NOMO-1 treated with DMSO at 0.1 percent for 48 hours (cell line): ENCODE results near the gene CCNK.
A peak's percentile ranks its signal among the peaks of the same experiment; 100 is the strongest.

Experiments
- DNase-seq: peaks from one replicate; lab custom pipeline; 2025; ENCODE audit not compliant: unreplicated experiment; lab: John Stamatoyannopoulos, UW

CCNK gene

DNA sequence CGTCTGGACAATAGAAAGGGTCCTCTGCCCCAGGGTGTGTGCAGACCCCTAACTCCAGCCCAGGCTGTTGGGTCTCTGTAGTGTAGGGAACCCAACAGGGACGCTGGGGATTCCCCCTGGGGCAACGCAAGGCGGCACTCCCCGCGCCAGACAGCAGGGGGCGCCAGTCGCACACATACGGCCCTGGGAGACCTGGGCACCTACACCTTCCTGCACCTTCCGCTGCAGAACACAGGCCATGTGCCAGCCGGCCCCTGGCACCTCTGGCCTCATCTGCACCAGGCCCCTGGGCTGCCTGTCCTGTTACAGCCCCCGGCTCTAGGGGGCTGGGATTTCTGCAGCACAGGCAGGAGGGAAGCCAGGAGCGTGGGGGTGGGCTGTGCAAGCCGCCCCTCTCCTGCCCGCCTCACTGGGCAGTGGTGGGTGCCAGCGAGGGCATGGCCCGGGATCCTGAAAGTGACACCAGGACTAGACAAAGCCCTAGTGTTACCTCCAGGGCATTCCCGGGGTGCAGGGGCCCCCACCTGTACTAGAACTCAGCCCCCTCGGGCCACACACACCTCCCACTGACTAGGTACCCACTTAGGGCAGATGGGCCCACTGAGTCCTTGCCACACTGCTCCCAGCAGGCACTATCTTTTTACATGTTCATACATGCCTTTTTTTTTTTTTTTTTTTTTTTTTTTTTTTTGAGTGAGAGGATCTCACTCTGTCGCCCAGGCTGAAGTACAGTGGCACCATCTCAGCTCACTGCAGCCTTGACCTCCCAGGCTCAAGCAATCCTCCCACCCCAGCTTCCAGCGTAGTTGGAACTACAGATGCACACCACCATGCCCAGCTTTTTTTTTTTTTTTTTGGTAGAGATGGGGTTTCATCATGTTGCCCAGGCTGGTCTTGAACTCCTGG is 37.5 kb downstream of the CCNK start:
- DNase-seq: peak; percentile 39

DNA sequence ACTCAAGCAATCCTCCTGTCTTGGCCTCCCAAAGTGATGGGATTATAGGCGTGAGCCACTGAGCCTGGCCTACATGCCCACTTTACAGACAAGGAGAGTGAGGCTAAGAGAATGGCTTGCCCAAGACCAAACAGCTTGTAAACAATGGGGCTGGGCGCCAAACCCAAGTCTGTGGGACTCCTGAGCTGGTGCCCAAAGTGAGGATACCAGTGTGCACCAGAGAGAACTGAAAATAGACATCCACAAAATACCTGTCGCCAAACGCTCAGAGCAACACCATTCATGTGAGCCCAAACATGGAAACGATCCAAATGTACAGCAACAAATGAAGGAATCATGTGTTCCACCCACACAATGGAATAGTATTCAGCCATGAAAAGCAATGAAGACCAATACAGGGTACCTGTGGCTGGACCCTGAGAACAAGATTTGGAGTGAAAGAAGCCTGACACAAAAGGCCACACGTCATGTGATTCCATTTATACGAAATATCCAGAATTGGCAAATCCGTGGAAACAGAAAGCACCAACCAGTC is 38.2 kb downstream of the CCNK start:
- DNase-seq: no peak

DNA sequence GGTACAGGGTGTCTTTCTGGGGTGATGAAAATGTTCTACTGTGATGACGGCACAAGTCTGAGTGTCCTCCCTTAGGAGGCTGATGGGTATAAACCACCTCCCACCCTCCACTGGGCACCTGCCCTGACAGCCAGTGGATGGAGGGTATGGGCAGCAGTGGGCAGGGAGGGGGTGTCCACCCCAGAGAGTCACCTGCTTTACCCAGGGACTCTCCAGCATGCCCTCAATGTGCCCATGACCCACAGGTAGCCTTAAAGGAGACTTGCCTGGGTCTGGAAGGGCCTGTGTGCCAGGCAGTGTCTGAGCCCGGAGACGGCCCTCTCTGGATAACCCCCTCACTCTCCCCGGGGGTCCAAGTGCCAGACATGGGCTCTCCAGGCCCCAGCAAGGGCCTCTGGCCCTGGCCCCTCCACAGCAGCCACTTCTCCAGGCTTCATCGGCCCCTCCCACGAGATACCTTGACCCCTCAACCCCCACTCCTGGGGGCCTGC is 38.8 kb downstream of the CCNK start:
- no peak for DNase-seq

DNA sequence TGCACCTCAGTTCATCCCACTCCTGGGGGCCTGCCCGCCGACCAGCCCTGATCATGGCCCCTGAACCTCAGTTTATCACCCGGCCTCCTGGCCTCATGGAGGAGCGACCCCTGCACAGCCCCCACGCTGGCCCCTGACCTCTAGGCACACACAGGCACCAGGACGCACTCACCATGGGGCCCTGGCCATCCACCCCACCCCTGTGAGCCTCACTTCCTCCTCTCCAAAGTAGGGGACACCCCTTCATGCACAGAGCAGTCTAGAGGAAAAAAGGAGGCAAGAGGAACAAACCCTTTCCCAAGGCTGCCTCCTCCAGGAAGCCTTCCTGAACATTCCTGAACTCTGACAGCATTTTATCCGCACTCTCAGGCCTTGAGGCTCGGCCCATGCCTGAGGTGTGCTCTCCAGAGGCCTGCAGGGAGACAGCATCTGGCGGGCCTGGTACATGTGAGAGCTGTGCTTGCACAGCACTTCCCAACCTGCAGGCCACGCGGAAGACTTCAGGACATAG is 39.4 kb downstream of the CCNK start:
- DNase-seq: no peak

DNA sequence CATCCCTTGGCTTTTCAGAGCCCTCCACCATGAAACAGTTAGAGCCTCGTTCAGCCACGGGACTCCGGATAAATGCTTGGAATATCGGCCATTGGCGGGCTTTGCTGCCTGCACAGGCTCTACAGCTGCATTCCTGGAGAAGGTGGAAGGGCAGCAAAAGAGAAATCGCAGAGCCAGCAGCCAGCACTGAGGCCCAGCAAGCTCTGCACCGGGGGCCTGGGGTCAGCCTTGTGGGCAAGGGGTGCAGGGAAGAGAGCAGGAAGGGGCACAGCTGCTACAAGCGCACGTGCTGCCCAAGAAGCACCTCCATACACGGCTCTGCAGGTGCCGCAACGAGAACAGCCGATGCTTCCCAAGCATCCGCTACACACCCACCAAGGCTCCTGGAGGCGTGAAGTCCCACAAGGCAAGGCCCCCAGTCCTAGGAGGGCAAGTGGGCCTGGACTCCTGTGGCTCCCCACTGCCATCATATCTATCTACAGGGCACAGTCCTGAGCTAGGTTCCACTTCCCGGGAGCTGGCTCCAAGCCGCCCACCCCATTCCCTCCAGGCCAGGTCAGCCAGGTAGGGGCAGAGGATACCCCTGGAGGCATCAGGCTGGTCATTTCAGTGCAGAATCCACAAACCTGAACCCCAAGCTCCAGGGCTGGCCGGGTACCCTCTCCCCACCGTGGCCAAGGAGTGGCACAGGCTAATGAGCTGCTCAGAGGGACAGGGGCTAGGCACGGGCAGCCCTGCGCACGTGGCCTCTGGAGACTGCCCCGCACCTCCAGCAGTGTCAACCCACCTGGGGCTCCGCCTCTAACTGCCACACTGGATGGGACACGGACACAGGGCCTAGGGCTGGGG is 40.2 kb downstream of the CCNK start:
- no peak for DNase-seq

DNA sequence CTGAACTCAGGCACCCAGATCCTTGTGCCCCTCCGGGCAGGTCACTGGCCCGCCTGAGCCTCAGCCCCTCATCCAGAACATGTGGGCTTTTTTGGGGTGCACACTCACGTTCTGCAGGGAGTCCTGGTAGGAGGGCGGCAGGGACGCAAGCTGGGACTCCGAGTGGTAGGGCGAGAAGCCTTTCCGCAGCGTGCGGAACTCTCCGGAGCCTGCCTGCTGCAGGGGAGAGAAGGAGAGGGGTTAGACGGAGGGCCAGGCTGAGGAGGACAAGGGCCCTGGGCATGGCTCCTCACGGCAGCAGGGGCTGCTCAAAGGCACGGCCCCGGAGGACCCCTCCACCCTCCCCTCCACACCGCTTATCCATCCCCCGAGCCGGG is 40.8 kb downstream of the CCNK start:
- no peak for DNase-seq

DNA sequence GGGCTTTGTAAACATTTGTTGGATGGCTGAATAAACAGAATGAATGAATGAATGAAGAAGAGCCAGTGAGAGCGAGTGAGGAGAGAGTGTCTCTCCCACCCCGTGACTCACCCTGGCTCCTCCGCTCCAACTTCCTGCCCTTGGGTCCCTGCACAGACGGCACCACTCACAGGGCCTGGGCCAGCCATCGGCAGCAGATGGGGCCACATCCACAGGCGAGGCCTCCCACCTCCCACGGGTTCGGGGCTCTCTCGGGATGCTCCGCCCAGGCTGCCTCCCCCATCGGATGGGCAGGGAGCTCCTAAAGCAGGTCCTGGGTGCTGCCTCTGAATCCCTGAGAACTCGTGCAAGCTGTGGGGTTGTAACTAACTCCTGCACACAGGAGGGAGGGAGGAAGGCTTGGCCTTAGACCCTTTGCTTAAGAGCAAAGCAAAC is 41.3 kb downstream of the CCNK start:
- no peak for DNase-seq

DNA sequence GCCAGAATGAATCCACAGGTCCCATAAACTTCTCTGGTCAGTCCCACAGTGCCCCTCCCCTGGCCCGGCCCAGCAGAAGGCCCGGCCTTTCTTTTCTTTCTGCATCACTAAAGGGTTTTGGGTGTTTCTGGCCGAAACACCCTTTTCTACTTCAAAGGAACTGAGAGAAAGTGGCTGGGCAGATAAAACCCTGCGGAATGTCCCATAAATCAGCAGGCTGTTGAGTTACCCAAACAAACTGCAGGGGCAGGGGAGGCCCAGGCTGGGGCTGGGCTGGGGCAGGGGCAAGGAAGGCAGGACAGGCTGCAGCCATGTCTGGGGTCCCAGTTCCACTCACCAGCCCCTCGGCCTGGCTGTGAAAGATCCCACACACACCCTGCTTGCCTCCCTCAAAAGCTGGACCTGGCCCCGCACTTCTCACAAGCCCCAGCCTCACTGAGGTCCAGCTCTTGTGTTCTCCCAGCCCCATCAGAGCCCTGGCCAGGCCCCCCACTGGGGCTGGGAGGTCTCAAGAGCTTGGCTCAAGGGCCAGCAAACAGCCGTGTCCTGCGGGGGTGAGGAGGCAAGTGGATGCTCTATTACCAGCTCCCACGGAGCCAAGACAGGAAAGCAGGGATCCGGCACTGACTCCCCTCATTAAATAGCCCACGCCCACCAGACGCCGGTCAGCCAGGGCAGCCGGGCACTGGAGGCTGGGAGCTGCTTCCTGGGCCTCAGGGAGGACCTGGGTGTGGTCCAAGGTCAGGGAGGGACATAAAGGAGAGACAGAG is 41.9 kb downstream of the CCNK start:
- DNase-seq: no peak

DNA sequence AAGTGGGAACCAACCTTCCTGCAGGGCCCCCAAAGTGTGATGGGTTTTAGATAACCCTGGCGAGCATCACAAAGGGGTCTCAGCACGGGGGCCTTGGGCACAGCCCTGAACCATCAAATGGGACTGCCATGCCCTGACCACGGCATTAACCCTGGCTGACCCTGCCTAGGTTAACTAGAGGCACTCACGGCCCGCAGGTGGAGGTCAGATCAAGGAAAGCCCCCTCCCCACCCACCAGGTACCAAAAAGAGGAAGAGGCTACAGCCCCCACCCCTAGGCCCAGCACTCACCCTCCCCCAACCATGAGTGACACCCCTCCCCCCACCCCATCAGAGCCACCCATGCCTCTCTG is 42.5 kb downstream of the CCNK start:
- DNase-seq: no peak

DNA sequence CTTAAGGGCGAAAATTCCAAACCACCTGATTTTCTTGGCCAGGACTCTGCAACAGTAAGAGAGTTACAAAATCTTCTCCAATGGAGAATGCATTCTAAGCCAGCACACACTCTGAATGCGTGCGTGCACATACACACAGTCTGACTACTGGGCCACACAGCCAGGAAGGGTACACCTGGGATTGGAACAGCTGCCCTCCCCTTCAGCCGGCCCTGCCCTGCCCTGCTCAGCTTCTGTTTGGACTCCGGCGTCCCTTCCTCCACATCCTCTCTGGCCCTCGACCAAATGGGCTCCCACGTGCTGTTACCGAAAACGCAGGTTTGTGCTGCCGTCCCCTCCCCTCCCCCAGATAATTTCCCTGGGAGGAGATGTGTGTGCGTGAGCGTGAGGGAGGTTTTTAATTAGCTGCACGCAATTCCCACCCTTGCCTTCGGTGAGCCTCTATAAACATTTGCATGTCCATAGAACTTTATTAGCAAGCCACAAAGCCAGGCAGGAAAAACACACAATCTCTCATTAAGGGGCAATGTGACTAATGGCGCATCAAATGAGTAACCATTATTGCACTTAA is 43.0 kb downstream of the CCNK start:
- no peak for DNase-seq

DNA sequence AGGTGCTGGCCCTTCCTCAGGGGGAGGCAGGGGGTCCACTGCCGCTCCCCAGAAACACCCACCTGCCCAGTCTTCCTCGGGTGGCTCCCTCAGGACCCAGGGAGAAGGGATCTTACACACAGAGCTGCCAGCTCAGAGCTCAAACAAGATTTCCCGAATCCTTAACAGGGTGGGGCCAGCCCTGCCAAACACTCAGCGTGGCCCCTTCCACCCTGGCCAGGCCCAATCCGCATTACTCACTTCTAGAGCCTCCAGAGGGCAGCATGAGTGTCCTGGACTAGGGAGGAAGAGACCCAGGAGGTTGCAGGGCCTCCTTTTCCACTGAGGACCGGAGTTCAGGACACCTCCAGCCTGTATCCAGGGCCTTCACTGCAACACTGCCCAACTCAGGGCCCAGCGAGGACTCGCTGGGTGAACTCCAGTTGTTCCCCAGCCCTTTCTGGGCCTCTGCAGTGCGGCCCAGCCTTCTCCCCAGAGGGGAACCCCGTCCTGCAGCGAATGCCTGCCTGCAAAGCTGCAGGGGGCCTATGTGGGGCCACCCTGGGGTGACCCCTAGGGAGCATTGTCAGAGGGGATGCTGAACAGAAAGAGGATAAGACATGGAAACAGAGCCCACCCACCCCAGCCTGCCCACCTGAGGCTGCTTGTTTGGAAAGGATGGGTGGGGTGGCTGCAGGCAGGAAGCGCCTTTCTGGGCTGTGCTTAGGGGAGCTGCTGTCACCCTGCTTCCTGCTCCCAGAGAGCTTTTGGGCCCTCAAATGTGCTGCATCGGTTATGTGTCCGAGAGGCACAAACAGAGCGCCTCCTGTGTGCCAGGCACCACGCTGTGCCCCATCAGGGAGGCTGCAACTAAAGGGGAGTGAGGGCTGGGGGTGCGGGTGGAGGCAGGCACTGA is 43.8 kb downstream of the CCNK start:
- DNase-seq: no peak

DNA sequence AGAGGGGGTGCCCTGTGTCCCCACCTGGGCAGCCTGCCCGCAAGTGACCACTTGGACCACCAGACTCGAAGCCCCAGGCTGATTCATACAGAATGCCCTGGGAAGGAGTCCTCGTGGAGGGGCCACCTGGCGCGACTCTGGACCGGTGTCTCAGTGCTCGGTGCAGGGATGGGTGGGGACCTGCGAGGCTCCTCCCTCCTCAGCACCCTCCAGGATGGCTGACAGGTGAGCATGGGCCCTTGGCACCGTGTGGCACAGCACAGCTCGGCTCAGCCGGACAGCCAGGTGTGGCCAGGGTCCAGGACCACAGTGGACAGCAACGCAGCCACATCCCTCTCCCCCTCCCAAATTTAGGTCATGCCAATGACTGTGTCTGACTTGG is 44.5 kb downstream of the CCNK start:
- no peak for DNase-seq

DNA sequence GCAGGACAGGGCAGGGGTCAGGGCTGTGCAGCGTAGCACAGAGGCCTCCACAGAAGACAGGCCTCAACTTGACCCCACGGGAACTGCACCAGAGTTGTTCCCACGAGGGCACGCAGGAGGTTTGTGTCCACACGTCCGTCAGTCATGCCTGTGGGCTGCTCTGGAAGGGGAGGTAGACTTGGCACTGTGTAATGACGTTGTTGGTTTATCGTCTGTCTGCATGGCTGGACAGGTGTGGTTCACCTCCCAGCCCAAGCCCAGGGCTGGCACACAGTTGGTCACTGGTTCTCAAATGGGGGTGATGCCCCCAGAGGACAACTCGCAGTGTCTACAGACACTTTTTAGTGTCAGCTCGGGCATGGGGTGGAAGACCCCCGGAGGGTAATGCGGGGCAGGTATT is 45.8 kb downstream of the CCNK start:
- DNase-seq: no peak

DNA sequence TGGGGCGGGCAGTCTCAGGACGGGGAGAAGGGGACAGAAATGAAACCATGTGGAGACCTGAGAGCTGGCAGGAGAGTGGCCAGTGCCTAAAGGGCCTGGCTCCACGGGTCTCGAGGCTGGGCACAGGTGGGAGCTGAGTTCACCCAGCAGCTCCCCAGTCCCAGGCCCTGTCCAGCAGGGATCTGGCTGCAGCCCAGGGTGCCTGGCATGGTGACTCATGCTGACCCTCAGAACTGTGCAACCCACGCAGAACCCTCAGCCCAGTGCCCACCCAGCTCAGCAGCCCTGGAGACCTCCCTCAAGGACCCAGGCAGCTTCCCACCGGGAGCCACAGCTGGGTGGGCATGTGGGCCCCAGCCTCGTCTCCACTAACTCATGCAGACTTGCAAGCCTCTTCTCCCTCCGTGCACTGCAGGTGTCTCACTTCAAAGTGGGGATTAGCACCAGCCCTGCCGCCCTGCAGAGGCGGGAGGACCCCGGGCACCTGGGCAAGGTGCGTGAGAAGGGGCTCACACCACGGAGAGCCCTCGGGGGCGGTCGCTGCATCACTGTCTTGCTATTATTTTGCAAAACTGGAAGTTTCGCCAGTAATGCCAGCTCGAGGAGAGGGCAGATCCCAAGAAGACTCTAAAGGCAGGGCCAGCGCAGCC is 46.3 kb downstream of the CCNK start:
- no peak for DNase-seq

DNA sequence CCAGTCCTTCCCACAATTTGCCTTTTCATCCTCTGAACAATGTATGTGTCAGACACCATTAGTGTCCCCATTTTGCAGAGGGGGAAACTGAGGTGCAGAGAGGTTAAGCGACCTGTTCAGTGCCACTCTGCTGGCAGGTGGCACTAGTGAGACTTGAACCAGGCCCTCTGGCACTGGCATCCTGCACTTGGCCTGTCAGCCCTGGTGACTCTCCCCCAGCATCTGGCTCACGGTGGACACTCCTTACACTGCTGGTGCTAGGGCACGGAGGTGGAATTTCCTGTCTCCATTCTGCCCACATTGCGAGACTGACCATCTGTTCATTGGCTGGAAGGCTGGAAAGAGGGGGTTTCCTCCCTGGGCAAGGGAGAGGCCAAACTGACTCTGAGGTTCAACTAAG is 48.7 kb downstream of the CCNK start:
- DNase-seq: no peak

DNA sequence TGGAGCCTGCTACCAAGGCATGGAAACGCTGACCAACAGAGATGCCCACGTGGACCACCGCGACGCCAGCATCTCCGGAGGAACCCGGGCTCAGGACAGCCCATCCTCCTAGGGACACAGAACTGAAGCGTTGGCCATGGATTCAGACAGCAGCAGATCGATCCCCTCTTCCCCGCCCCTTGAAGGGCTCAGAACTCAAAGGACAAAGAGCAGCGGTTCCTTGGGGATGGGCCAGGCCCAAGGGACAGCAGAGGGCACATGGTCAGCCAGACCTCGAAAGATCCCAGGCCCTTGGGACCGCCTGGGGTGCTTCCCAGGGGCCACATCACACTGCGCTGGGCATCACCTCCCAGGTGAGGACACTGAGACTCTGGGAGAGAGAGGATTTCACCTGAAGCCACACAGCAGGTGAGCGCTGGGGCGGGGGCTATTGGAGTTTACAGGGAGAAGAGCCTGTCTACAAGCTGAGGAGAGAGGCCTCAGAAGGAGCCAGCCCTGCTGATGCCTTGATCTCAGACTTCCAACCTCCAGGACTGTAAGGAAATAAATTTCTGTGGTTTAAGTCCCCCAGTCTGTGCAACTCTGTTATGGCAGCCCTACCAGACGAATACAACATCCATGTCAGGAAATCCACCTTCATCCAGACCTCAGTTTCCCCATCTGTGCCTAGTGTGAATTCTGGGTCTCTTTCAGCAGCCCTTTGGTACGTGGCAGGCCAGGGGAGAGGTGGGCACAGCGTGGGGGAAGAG is 49.4 kb downstream of the CCNK start:
- DNase-seq: no peak

DNA sequence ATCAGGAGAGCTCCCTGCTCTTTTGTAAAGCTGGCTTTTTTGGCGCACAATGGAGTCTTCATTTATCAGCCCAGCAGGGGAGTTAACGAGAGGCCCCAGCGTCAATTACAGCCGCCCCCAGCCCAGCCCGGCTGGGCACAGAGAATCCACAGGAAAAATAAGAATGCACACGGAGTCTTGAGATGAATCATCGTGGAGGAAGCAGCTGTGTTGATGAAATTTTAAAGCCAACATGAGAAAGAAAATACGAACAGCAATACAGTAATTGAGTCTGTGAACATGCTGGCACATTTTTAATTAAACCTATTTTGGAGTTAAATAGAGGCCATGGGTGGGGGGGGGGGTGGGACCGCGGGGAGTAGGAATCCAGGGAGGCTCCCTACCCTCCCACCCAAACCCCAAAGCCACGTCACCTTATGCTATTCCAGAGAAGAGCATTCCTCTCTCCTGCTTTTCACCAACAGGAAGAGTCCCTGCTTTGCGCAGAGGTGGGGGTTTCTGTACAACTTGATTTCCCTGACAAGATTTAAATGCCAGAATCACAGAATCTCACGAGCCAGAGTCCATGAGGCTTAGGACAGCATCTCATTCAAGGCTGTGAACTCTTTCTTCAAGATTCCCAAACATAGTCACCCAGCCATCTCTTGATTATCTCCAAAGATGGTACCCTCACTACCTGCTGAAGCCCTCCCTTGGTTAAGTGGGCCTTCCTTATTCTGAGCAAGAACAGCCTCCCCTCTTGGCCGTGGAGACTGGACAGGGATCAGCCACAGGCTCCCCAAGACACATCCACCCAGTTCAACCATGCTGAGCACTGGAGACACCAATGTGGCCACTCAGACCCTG is 50.3 kb downstream of the CCNK start:
- DNase-seq: no peak
